GM12891 (cell line): ENCODE measurements around the gene STH.

Experiments
- PAX5 ChIP-seq: IDR thresholded peaks from 2 replicates; pipeline ENCODE4 v1.6.1; 2011; ENCODE audit warnings: low read length, moderate library complexity, mild to moderate bottlenecking; ENCODE audit not compliant: insufficient read depth, severe bottlenecking
- POLR2A ChIP-seq: IDR thresholded peaks from 2 replicates; pipeline ENCODE4 v1.6.1; 2011; ENCODE audit warnings: low read depth, low read length, control low read depth
- POLR2AphosphoS5 ChIP-seq: IDR thresholded peaks from 2 replicates; pipeline ENCODE4 v1.6.1; 2011; ENCODE audit warnings: low read depth, low read length, control low read depth
- POU2F2 ChIP-seq: IDR thresholded peaks from 2 replicates; pipeline ENCODE4 v1.6.1; 2011; ENCODE audit warnings: low read depth, mild to moderate bottlenecking, control low read depth, low read length, moderate library complexity
- SPI1 ChIP-seq: IDR thresholded peaks from 2 replicates; pipeline ENCODE4 v1.6.1; 2011; ENCODE audit warnings: low read depth, low read length, control low read depth
- TAF1 ChIP-seq: IDR thresholded peaks from 2 replicates; pipeline ENCODE4 v1.6.1; 2011; ENCODE audit warnings: low read depth, low read length, control low read depth

- TF ChIP-seq POU2F2 (no peak), TAF1 (no peak), POLR2A (no peak), POLR2AphosphoS5 (no peak), SPI1 (no peak), PAX5 (no peak)
These were observed 39.9 kb upstream of the STH start for GRCh38 chr17:45958994-45959665.
